ENCODE data around the gene FAM186B.

GRCh38 chr12:49577589-49578315 is 27.7 kb downstream of the FAM186B start:
- TF ChIP-seq GATA2 (IDR thresholded peaks at IDR 0.05; ENCODE audit: low read depth, low read length) (no peak), GATA3 (IDR thresholded peaks at IDR 0.05; ENCODE audit: low read depth, low read length) (no peak)

Measured in SH-SY5Y (cell line).